ENCODE measurements around the gene HABP4. TPM values are rescaled to one million over a fixed set of nuclear protein-coding genes. Genes with fewer than 3 reads are reported as not detected.

Gene HABP4
- total RNA-seq, 4 donors from 2014 or later: 1.9 to 11.3 (median 5.0) TPM

DNA sequence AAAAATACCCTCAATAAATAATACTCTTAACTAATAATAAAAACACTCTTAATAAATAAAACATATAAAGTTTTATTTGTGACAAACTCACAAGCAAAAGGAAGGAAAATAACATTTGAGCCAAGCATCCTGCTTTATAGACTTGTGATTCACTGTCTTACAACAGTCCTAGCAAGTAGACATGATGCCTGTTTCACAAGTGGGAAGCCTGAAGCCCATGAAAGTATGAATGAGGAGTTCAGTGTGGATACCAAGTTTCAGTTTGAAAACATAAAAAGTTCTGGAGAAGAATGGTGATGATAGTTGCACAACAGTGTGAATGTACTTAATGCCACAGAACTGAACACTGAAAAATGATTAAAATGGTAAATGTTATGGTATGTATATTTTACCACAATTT, 10.9 kb downstream of the HABP4 start:
- intact Hi-C loops (cut with DNase I; ENCODE audit: low total_unique reads) (no loop called here), in situ Hi-C loops (cut with MboI; ENCODE audit: low pct_ligation_motif_present in 1 of 4, low pct_unique_long_range_greater_than_20kb in 1 of 4, low sequenced_read_pairs in 3 of 4) (no loop called here)
- Histone ChIP-seq H3K4me1 (no peaks in the 10 kb centered on the region), H3K27me3 (no peaks in the 10 kb centered on the region), H3K9me3 (no peaks in the 10 kb centered on the region), H3K4me3 (no peak overlapping the region), H3K36me3 (no peaks in the 10 kb centered on the region), H3K27ac (no peak overlapping the region)
- TF ChIP-seq POLR2A (IDR thresholded peaks at IDR 0.05): no peak
- TF ChIP-seq POLR2AphosphoS5 (IDR thresholded peaks at IDR 0.05): no peak
- TF ChIP-seq, protein P1, sequence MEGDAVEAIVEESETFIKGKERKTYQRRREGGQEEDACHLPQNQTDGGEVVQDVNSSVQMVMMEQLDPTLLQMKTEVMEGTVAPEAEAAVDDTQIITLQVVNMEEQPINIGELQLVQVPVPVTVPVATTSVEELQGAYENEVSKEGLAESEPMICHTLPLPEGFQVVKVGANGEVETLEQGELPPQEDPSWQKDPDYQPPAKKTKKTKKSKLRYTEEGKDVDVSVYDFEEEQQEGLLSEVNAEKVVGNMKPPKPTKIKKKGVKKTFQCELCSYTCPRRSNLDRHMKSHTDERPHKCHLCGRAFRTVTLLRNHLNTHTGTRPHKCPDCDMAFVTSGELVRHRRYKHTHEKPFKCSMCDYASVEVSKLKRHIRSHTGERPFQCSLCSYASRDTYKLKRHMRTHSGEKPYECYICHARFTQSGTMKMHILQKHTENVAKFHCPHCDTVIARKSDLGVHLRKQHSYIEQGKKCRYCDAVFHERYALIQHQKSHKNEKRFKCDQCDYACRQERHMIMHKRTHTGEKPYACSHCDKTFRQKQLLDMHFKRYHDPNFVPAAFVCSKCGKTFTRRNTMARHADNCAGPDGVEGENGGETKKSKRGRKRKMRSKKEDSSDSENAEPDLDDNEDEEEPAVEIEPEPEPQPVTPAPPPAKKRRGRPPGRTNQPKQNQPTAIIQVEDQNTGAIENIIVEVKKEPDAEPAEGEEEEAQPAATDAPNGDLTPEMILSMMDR (IDR thresholded peaks at IDR 0.05): no peak
- TF ChIP-seq EP300 (IDR thresholded peaks at IDR 0.05; ENCODE audit: low read depth): no peak
- DNase-seq: no peak

GRCh38 chr9:96461336-96461735, 11.4 kb downstream of the HABP4 start:
- in situ Hi-C loops (cut with MboI; ENCODE audit: low pct_ligation_motif_present in 1 of 4, low pct_unique_long_range_greater_than_20kb in 1 of 4, low sequenced_read_pairs in 3 of 4): no loop called here
- intact Hi-C loops (cut with DNase I; ENCODE audit: low total_unique reads): no loop called here
- Histone ChIP-seq H3K27me3 (no peaks in the 10 kb centered on the region), H3K9me3 (no peaks in the 10 kb centered on the region), H3K4me3 (no peak overlapping the region), H3K27ac (no peak overlapping the region), H3K4me1 (no peaks in the 10 kb centered on the region), H3K36me3 (no peaks in the 10 kb centered on the region)
- TF ChIP-seq POLR2AphosphoS5 (IDR thresholded peaks at IDR 0.05) (no peak), EP300 (IDR thresholded peaks at IDR 0.05; ENCODE audit: low read depth) (no peak), POLR2A (IDR thresholded peaks at IDR 0.05) (no peak)
- TF ChIP-seq, protein P1 (IDR thresholded peaks at IDR 0.05): no peak
- WGBS, 2 donors (ENCODE audit: low coverage in 1 of 2): 87 to 88% methylated on average over 8 of the region's 8 CpGs
- DNase-seq: no peak

DNA sequence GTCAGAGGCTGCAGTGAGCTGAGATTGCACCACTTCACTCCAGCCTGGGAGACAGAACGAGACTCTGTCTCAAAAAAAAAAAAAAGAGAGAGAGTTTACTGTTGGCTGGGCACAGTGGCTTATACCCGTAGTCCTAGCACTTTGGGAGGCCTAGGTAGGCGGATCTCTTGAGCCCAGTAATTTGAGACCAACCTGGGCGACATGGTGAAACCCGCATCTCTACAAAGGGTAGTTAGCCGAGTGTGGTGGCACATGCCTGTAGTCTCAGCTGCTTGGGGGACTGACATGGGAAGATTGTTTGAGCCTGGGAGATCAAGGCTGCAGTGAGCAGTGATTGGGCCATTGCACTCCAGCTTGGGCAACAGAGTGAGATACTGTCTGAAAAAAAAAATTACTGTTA, 12.6 kb downstream of the HABP4 start:
- 86 to 97% methylated on average over 4 to 6 of the region's 6 CpGs for WGBS, 2 donors (ENCODE audit: low coverage in 1 of 2)
- no peak for DNase-seq

GRCh38 chr9:96464426-96464825, 14.5 kb downstream of the HABP4 start:
- Histone ChIP-seq H3K4me3 (no peak overlapping the region), H3K27ac (no peak overlapping the region), H3K27me3 (no peaks in the 10 kb centered on the region), H3K9me3 (no peaks in the 10 kb centered on the region), H3K4me1 (no peaks in the 10 kb centered on the region), H3K36me3 (no peaks in the 10 kb centered on the region)
- no peak for DNase-seq
- WGBS, 2 donors (ENCODE audit: low coverage in 1 of 2): 81 to 82% methylated on average over 4 to 6 of the region's 6 CpGs
- TF ChIP-seq POLR2AphosphoS5 (IDR thresholded peaks at IDR 0.05): no peak
- no peak for TF ChIP-seq POLR2A (IDR thresholded peaks at IDR 0.05)
- TF ChIP-seq, protein P1 (IDR thresholded peaks at IDR 0.05): no peak
- no peak for TF ChIP-seq EP300 (IDR thresholded peaks at IDR 0.05; ENCODE audit: low read depth)
- intact Hi-C loops (cut with DNase I; ENCODE audit: low total_unique reads): no loop called here
- in situ Hi-C loops (cut with MboI; ENCODE audit: low pct_ligation_motif_present in 1 of 4, low pct_unique_long_range_greater_than_20kb in 1 of 4, low sequenced_read_pairs in 3 of 4): no loop called here

More for the DNA sequence above, 12.6 kb downstream of the HABP4 start:
- no peak overlapping the region for H3K27ac ChIP-seq
- intact Hi-C loops (cut with DNase I; ENCODE audit: low total_unique reads) (no loop called here), in situ Hi-C loops (cut with MboI; ENCODE audit: low pct_ligation_motif_present in 1 of 4, low pct_unique_long_range_greater_than_20kb in 1 of 4, low sequenced_read_pairs in 3 of 4) (no loop called here)
- H3K4me3 ChIP-seq: no peak overlapping the region
- H3K36me3 ChIP-seq: no peaks in the 10 kb centered on the region
- H3K9me3 ChIP-seq: no peaks in the 10 kb centered on the region
- no peaks in the 10 kb centered on the region for H3K4me1 ChIP-seq
- TF ChIP-seq POLR2A (IDR thresholded peaks at IDR 0.05) (no peak), EP300 (IDR thresholded peaks at IDR 0.05; ENCODE audit: low read depth) (no peak), POLR2AphosphoS5 (IDR thresholded peaks at IDR 0.05) (no peak)
- TF ChIP-seq, protein P1 (IDR thresholded peaks at IDR 0.05): no peak
- H3K27me3 ChIP-seq: no peaks in the 10 kb centered on the region

Measured in transverse colon (tissue), 4 donors.